GM12801 (cell line): ENCODE data around the gene SLC25A39.

Experiments used
- CTCF ChIP-seq: IDR thresholded peaks from one replicate; pipeline ENCODE4 v1.5.1; 2011; ENCODE audit warnings: control low read depth; ENCODE audit not compliant: insufficient read length; ENCODE audit errors: extremely low read depth

Gene SLC25A39

GRCh38 chr17:44321246-44322120 lies 3.1 kb downstream of the SLC25A39 start:
- TF ChIP-seq CTCF = no peak

DNA sequence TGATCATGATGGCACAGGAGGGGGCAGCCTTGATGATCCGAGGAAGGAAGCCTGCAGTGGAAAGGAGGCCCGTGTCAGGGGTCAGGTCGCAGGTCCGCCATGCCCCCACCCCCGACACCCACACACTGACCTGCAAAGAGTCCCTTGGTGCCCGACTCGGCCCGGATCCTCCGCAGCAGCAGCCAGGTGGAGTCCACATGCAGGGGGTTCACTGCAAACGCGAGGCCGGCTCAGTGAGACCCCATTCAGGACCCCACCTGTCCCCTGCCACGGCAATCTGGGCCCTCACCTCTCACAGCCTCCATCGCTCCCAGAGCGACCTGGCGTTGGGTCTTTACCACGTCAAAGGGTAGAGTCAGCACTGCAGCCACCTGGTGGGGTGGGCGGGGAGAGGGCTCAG lies 4.6 kb downstream of the SLC25A39 start:
- TF ChIP-seq CTCF = no peak

- TF ChIP-seq CTCF = no peak
Measured at GRCh38 chr17:44318077-44318892, 6.3 kb downstream of the SLC25A39 start.

- TF ChIP-seq CTCF = no peak
Measured at GRCh38 chr17:44317545-44317944, 7.1 kb downstream of the SLC25A39 start.

- no peak for TF ChIP-seq CTCF
Measured at GRCh38 chr17:44315760-44316731, 8.6 kb downstream of the SLC25A39 start.

- TF ChIP-seq CTCF = no peak
Measured at GRCh38 chr17:44314869-44315661, 9.6 kb downstream of the SLC25A39 start.
